BLaER1 (cell line): ENCODE results near the gene PRKCE.

Source experiments
- H3K27ac ChIP-seq: shearing (Covaris generic); formaldehyde crosslinking; 2 replicates; pipeline ENCODE4 v1.8.1; 2022
- H3K27me3 ChIP-seq: shearing (Covaris generic); formaldehyde crosslinking; 2 replicates; pipeline ENCODE4 v1.8.1; 2022
- H3K36me3 ChIP-seq: shearing (Covaris generic); formaldehyde crosslinking; 2 replicates; pipeline ENCODE4 v1.8.1; 2022
- H3K4me1 ChIP-seq: shearing (Covaris generic); formaldehyde crosslinking; 2 replicates; pipeline ENCODE4 v1.8.1; 2022
- H3K4me2 ChIP-seq: shearing (Covaris generic); formaldehyde crosslinking; 2 replicates; pipeline ENCODE4 v1.8.1; 2022
- H3K4me3 ChIP-seq: shearing (Covaris generic); formaldehyde crosslinking; 2 replicates; pipeline ENCODE4 v1.8.1; 2022
- H3K9ac ChIP-seq: shearing (Covaris generic); formaldehyde crosslinking; 2 replicates; pipeline ENCODE4 v1.8.1; 2022
- H3K9me3 ChIP-seq: shearing (Covaris generic); formaldehyde crosslinking; 2 replicates; pipeline ENCODE4 v1.8.1; 2022
- H4K20me1 ChIP-seq: shearing (Covaris generic); formaldehyde crosslinking; 2 replicates; pipeline ENCODE4 v1.8.1; 2022
- Cebpa-rat ChIP-seq: shearing (Covaris generic); IDR thresholded peaks from 2 replicates; pipeline ENCODE4 v1.8.1; 2022

The PRKCE gene

GRCh38 chr2:45647356-45647755 lies 4.1 kb upstream of the PRKCE start:
- H3K4me1 ChIP-seq, result peaks cover 42% of the 10 kb centered on the region
- H3K9me3 ChIP-seq, result no peaks in the 10 kb centered on the region
- H3K4me2 ChIP-seq, result peak overlapping the region; percentile 88
- H3K27me3 ChIP-seq, result no peaks in the 10 kb centered on the region
- H3K9ac ChIP-seq, result no peak overlapping the region
- H4K20me1 ChIP-seq, result peaks cover 17% of the 10 kb centered on the region
- no peak overlapping the region for H3K4me3 ChIP-seq
- H3K27ac ChIP-seq, result no peak overlapping the region
- H3K36me3 ChIP-seq, result no peaks in the 10 kb centered on the region
- no peak for TF ChIP-seq Cebpa-rat

GRCh38 chr2:45647986-45648520 lies 3.4 kb upstream of the PRKCE start:
- no peaks in the 10 kb centered on the region for H3K36me3 ChIP-seq
- peaks cover 24% of the 10 kb centered on the region for H4K20me1 ChIP-seq
- H3K27ac ChIP-seq, result no peak overlapping the region
- H3K27me3 ChIP-seq, result no peaks in the 10 kb centered on the region
- no peak overlapping the region for H3K9ac ChIP-seq
- H3K4me1 ChIP-seq, result peaks cover 40% of the 10 kb centered on the region
- 0 out of 2 replicates have a peak, but pooled peaks have one; percentile 53 for TF ChIP-seq Cebpa-rat
- no peaks in the 10 kb centered on the region for H3K9me3 ChIP-seq
- H3K4me3 ChIP-seq, result no peak overlapping the region
- peak overlapping the region; percentile 88 for H3K4me2 ChIP-seq

GRCh38 chr2:45648636-45649035 lies 2.8 kb upstream of the PRKCE start:
- peak overlapping the region; percentile 88 for H3K4me2 ChIP-seq
- H3K4me3 ChIP-seq, result peak overlapping the region; percentile 91
- H3K27me3 ChIP-seq, result no peaks in the 10 kb centered on the region
- no peak for TF ChIP-seq Cebpa-rat
- no peaks in the 10 kb centered on the region for H3K36me3 ChIP-seq
- no peak overlapping the region for H3K9ac ChIP-seq
- peaks cover 30% of the 10 kb centered on the region for H4K20me1 ChIP-seq
- H3K4me1 ChIP-seq, result peaks cover 37% of the 10 kb centered on the region
- no peak overlapping the region for H3K27ac ChIP-seq
- H3K9me3 ChIP-seq, result no peaks in the 10 kb centered on the region

- Histone ChIP-seq H3K9ac (peak overlapping the region; percentile 94), H3K4me2 (peak overlapping the region; percentile 88), H3K27ac (peak overlapping the region; percentile 92), H4K20me1 (peaks cover 38% of the 10 kb centered on the region), H3K4me3 (peak overlapping the region; percentile 91), H3K4me1 (peaks cover 40% of the 10 kb centered on the region), H3K36me3 (peaks cover 3% of the 10 kb centered on the region; the same call in 1 of the 2 replicates), H3K27me3 (no peaks in the 10 kb centered on the region), H3K9me3 (no peaks in the 10 kb centered on the region)
- no peak for TF ChIP-seq Cebpa-rat
Observed at GRCh38 chr2:45649462-45649857, 2.0 kb upstream of the PRKCE start.

- peak overlapping the region; percentile 88 for H3K4me2 ChIP-seq
- H3K27ac ChIP-seq, result peak overlapping the region; percentile 92
- peaks cover 45% of the 10 kb centered on the region for H4K20me1 ChIP-seq
- peaks cover 47% of the 10 kb centered on the region for H3K4me1 ChIP-seq
- no peaks in the 10 kb centered on the region for H3K9me3 ChIP-seq
- TF ChIP-seq Cebpa-rat, result no peak
- H3K4me3 ChIP-seq, result peak overlapping the region; percentile 91
- H3K27me3 ChIP-seq, result no peaks in the 10 kb centered on the region
- H3K36me3 ChIP-seq, result peaks cover 10% of the 10 kb centered on the region
- H3K9ac ChIP-seq, result peak overlapping the region; percentile 94
Observed at GRCh38 chr2:45649858-45650811, 1.3 kb upstream of the PRKCE start.

GRCh38 chr2:45650851-45651414 lies 542 bp upstream of the PRKCE start:
- H3K27ac ChIP-seq, result peak overlapping the region; percentile 92
- TF ChIP-seq Cebpa-rat, result no peak
- H4K20me1 ChIP-seq, result peaks cover 53% of the 10 kb centered on the region
- H3K9ac ChIP-seq, result peak overlapping the region; percentile 94
- no peaks in the 10 kb centered on the region for H3K9me3 ChIP-seq
- H3K4me1 ChIP-seq, result peaks cover 55% of the 10 kb centered on the region
- H3K27me3 ChIP-seq, result no peaks in the 10 kb centered on the region
- peaks cover 18% of the 10 kb centered on the region for H3K36me3 ChIP-seq
- H3K4me3 ChIP-seq, result peak overlapping the region; percentile 91
- peak overlapping the region; percentile 91 for H3K4me2 ChIP-seq

GRCh38 chr2:45652090-45653031 lies 886 bp downstream of the PRKCE start:
- H3K9ac ChIP-seq, result peak overlapping the region; percentile 94
- H3K4me2 ChIP-seq, result peak overlapping the region; percentile 91
- TF ChIP-seq Cebpa-rat, result no peak
- no peaks in the 10 kb centered on the region for H3K27me3 ChIP-seq
- peak overlapping the region; percentile 92 for H3K27ac ChIP-seq
- H3K4me1 ChIP-seq, result peaks cover 63% of the 10 kb centered on the region
- H3K9me3 ChIP-seq, result no peaks in the 10 kb centered on the region
- H3K4me3 ChIP-seq, result peak overlapping the region; percentile 91
- H4K20me1 ChIP-seq, result peaks cover 67% of the 10 kb centered on the region
- H3K36me3 ChIP-seq, result peaks cover 30% of the 10 kb centered on the region

- Histone ChIP-seq H3K4me2 (peak overlapping the region; percentile 91), H3K27ac (peak overlapping the region; percentile 92), H3K4me1 (peaks cover 63% of the 10 kb centered on the region), H4K20me1 (peaks cover 77% of the 10 kb centered on the region), H3K9ac (peak overlapping the region; percentile 94), H3K9me3 (no peaks in the 10 kb centered on the region), H3K4me3 (peak overlapping the region; percentile 91), H3K27me3 (no peaks in the 10 kb centered on the region), H3K36me3 (peaks cover 39% of the 10 kb centered on the region)
- no peak for TF ChIP-seq Cebpa-rat
Observed at GRCh38 chr2:45653122-45653913, 1.8 kb downstream of the PRKCE start.
